GM18498 (cell line): Measurements from ENCODE around the gene AFAP1.

Experiments used
- ATAC-seq: cut with Tn5 transposase; IDR thresholded peaks from one replicate; pipeline ENCODE4 v1.9.1; 2021; ENCODE audit warnings: mild to moderate bottlenecking, moderate library complexity; ENCODE audit not compliant: unreplicated experiment

AFAP1 gene

GRCh38 chr4:7759635-7760034, 180.0 kb downstream of the AFAP1 start:
- no peak for ATAC-seq

GRCh38 chr4:7759216-7759615, 180.4 kb downstream of the AFAP1 start:
- no peak for ATAC-seq

GRCh38 chr4:7758476-7758875, 181.2 kb downstream of the AFAP1 start:
- no peak for ATAC-seq

DNA sequence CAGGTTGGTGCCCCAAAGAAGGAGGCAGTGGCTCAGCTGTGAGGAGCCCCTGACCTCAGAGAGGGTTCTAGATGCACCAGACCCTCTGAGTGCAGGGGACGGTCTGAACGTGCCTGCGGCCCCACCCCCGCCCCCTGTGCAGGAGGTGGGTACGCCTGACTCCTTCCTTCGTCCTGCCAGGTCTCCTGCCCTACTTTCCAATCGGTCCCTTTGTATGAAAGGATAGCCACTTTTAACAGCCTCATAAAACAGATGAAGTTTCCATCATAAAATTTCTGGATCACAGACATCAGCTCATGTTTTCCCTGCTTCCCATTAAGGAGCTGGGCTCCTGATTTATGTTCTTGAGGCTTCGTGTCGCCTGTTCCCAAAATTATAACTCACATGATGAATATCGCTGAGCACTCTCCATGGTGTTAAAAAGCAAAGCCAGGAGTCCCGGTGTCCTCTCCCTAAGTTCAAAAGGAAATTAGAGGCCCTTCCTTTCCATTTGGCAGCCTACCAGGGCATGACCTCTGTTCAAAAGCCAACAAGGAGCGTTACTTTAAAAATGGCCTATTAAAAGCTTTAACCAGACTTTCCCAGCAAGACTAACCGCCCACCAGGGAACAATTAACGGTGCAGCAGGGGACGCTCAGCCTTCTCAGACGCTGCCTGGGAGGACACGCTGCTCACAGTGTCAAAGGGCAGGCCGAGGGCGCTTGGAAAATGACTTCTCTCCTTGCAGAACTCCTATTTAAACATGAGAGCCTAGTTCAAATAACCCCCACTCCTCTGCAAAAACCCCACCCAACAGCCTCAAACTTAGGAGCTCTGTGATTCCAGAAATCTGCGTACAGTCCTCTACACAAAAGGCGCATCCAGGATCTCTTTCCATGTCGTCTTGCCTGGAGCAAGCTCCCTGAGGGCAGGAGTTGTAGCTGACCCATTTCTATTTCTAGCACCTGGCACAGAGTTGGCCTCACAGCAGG, 181.9 kb downstream of the AFAP1 start:
- no peak for ATAC-seq

- ATAC-seq = no peak
Measured at GRCh38 chr4:7756561-7757355, 182.9 kb downstream of the AFAP1 start.

- no peak for ATAC-seq
Measured at GRCh38 chr4:7756071-7756470, 183.6 kb downstream of the AFAP1 start.

DNA sequence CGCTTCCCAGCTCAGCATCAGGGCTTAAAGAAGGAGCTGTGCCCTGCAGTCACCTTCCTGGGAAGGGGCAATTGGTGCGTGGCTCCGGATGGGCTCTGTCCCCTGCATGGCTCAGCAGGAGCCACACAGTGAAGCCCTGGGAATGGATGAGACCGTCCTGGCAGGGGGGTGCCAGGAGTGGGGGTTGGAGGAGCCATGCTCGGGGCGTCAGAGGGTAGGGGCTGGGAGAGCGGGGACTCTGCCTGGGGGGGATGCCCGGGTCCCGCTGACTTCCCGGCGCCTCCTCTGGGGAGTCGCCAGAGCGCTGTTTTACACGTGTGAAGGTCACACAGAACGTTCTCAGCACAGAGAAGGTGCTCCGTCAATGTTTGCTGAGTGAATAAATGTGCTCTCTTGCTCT, 184.1 kb downstream of the AFAP1 start:
- no peak for ATAC-seq

- no peak for ATAC-seq
Measured at GRCh38 chr4:7754565-7755262, 184.9 kb downstream of the AFAP1 start.

DNA sequence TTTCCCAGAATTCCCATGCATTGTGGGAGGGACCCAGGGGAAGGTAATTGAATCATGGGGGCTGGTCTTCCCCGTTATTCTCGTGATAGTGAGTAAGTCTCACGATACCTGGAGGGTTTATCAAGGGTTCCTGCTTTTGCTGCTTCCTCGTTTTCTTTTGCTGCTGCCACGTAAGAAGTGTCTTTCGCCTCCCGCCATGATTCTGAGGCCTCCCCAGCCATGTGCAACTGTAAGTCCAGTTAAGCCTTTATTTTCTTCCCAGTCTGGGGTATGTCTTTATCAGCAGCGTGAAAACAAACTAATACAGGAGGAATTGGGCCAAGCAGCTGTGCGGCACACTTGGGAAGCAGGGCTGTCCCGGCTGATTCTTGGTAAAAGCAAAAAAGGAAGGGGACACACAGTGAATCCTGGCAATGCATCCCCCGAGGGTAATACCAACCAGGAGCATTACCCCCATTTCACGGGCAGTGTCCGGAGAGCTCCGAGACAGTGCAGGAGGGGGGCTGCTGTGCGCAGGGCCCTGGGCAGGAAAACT, 185.7 kb downstream of the AFAP1 start:
- no peak for ATAC-seq

DNA sequence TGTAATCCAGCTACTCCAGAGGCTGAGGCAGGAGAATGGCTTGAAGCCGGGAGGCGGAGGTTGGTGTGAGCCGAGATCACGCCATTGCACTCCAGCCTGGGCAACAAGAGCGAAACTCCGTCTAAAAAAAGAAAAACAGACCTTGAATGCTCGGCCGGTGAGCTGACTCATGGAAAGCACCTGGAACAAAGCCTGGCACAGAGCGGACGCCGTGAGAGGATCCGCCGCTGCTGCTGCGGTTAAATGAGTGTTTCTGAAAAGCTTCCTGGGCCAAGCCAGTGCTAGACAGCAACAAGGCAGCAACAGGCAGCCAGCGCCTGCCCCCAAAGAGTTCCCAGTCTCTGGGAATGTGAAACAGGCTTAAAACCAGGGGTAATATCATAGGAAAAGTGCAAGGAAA, 186.4 kb downstream of the AFAP1 start:
- no peak for ATAC-seq

- no peak for ATAC-seq
Measured at GRCh38 chr4:7752649-7753048, 187.0 kb downstream of the AFAP1 start.

- ATAC-seq = no peak
Measured at GRCh38 chr4:7750972-7751371, 188.7 kb downstream of the AFAP1 start.

DNA sequence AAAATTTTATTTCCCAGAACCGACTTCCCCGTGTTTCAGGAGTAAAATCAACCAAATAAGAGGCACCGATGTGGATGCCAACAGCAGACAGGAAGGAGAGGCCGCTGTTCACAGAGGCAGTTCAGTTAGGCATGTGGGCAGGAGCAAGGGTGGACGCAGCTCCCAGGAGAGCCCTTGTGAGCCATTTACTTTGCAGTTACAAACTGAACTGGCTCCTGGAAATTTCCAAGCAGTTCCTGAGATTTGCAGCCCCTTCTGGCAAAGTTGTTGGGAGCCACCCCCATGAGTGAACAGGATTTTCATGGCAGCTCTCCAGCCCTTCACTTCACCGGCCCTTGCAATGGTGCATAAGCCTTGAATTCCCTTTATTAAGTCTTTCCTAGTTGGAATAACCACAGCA, 189.1 kb downstream of the AFAP1 start:
- no peak for ATAC-seq

DNA sequence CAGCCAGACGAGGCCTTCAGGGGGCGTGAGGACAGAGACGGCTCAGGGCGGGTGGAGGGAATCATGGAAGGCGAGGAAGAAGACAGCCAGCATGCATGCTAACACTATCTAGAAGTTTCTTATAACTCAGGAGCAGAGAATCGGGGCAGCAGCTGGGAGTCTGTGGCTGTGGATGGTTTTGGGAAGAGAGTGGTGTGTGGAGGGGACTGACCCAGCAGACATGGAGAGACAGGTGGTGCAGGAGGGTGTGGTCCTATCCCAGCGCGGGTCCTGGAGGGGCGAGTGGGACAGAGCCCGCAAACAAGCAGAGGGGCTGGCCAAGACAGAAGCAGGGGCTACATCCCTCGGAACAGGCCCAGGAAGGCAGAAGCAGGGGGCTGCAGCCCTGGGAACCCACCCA, 192.1 kb downstream of the AFAP1 start:
- ATAC-seq = no peak

GRCh38 chr4:7747062-7747385, 192.6 kb downstream of the AFAP1 start:
- ATAC-seq = no peak

DNA sequence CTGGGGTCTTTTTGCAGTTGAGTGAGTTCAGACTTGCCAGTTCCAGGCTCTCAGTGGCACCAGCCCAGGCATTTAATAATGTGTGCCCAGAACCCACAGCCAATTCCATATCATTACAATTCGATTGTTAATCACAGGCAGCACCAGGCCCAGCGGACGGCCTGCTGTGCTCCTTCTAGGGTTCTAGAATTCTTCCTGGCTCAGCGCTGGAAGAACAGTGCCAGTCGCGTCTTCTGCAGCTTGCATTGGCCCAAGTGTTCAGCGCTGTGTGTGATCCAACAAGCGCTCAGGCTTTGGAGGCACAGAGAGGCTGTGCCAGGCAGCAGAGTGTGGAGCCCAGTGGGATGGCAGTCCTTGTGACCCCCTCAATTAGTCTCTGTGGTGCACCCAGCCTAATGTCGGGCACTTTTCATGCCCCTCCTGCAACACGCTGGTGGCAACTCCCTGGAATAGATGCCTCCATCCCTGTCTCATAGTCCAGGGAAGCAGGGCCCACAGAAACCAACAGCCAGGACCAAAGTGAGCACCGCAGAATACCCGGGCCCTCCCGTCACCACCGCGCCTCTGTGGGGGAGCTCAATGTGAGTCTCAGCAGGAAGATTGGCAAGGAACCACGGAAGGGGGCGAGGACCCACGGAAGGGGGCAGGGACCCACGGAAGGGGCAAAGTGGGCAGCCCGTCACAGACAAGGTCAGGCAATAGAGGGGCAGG, 193.2 kb downstream of the AFAP1 start:
- no peak for ATAC-seq

DNA sequence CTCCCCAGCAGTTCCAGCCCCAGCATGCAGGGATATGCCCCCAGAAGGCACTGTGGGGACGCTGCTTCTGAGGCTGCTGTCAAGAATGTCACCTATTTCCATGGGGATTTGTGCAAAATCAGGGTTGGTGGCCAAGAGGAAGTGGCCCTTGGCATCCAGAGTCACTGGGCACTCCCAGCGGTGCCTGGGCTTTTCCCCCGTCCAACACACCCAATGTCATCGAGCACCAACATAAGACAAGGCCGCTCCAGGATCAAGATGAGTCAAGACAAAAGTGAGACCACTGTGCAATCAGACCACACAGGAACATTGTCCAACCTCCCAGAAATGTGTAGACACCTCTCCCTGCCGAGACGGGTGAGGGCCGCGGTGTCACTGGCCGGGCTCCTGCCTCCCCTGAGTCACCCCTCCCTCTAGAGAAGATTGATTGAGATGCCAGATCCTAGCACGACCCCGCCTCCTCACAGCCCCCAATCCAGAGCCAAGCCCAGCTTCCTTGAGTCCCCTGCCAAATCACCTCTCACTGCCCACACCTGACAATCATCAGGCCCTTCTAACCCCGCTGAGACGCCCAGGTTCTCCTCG, 194.3 kb downstream of the AFAP1 start:
- ATAC-seq = no peak

DNA sequence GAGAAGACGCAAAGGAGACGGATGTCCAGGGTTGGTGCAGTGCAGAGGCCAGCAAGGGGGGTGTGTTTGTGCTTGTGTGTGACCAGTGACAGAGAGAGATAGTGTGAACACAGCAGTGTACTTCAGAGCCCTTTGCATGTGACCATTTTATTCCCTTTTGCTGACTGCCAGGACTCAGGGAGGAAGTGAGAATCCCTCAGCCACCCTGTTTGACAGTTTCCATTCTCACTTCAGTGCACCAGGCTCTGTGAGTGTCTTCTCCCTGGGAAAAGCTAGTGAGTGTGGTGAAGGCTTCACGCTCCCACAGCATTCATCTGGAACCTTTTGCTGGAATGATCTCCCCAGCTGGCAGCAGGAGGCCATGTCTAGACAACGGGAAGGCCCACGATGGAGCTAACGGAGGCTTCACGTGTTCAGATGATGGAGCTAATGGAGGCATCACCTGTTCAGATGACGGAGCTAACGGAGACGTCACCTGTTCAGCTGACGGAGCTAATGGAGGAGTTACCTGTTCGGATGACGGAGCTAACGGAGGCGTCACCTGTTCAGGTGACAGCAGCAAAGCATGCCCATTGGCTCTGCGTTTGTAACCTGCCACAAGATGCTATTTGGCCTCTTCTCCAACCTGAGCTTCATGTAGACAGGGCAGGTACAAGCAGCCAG, 195.4 kb downstream of the AFAP1 start:
- no peak for ATAC-seq

- no peak for ATAC-seq
Measured at GRCh38 chr4:7742807-7743280, 196.8 kb downstream of the AFAP1 start.
